Mesenchymal stem cell (in vitro differentiated cells and primary cell): Measurements from ENCODE around the gene NFIX.

ENCODE experiments used
- DNase-seq: peaks from one replicate; pipeline ENCODE4 v3.0.0-alpha.2; 2013
- H2AFZ ChIP-seq: one replicate; pipeline ENCODE4 v1.6.1; 2013; ENCODE audit warnings: low read depth, mild to moderate bottlenecking, control low read depth, inconsistent platforms, low read length, moderate library complexity
- H2AK5ac ChIP-seq: 2 replicates; pipeline ENCODE4 v1.6.1; 2013; ENCODE audit warnings: low read length, moderate library complexity, mild to moderate bottlenecking, inconsistent platforms; ENCODE audit not compliant: severe bottlenecking
- H2BK120ac ChIP-seq: one replicate; pipeline ENCODE4 v1.6.1; 2013; ENCODE audit warnings: low read depth, mild to moderate bottlenecking, inconsistent platforms, low read length, moderate library complexity
- H2BK12ac ChIP-seq, 2 experiments: one replicate each; pipeline ENCODE4 v1.6.1; 2013; ENCODE audit warnings: inconsistent platforms in 2 of 2, low read length in 2 of 2, mild to moderate bottlenecking in 2 of 2, moderate library complexity in 2 of 2, control low read depth in 1 of 2
- H2BK15ac ChIP-seq: one replicate; pipeline ENCODE4 v1.6.1; 2013; ENCODE audit warnings: mild to moderate bottlenecking, low read depth, inconsistent platforms; ENCODE audit not compliant: poor library complexity, severe bottlenecking
- H2BK5ac ChIP-seq: 2 replicates; pipeline ENCODE4 v1.6.1; 2013; ENCODE audit warnings: low read depth, mild to moderate bottlenecking, low read length, control low read depth, inconsistent platforms; ENCODE audit not compliant: poor library complexity, severe bottlenecking
- H3K14ac ChIP-seq, 2 experiments: one replicate each; pipeline ENCODE4 v1.6.1; 2013; ENCODE audit warnings: inconsistent platforms in 2 of 2, low read length in 2 of 2, control low read depth in 1 of 2, mild to moderate bottlenecking in 1 of 2, moderate library complexity in 1 of 2
- H3K18ac ChIP-seq, 2 experiments: one replicate each; pipeline ENCODE4 v1.6.1; 2013; ENCODE audit warnings: inconsistent platforms in 2 of 2, low read length in 2 of 2, control low read depth in 1 of 2, low read depth in 1 of 2, mild to moderate bottlenecking in 1 of 2
- H3K23ac ChIP-seq, 2 experiments: one replicate each; pipeline ENCODE4 v1.6.1; 2013; ENCODE audit warnings: inconsistent platforms in 2 of 2, low read length in 2 of 2, mild to moderate bottlenecking in 2 of 2, moderate library complexity in 2 of 2, control low read depth in 1 of 2
- H3K27ac ChIP-seq: 2 replicates; pipeline ENCODE4 v1.5.1; 2013; ENCODE audit warnings: mild to moderate bottlenecking, moderate library complexity, low read length, control low read depth, inconsistent platforms; ENCODE audit not compliant: poor library complexity, severe bottlenecking
- H3K27me3 ChIP-seq, 2 experiments: 2 replicates each; pipeline versions ENCODE4 v1.6.1 to v1.7.0; 2013; ENCODE audit warnings: low read length in 2 of 2, mild to moderate bottlenecking in 2 of 2, moderate library complexity in 2 of 2, control low read depth in 1 of 2, inconsistent platforms in 1 of 2; ENCODE audit not compliant: control insufficient read depth in 1 of 2, insufficient read depth in 1 of 2
- H3K36me3 ChIP-seq, 2 experiments: 2 replicates each; pipeline versions ENCODE4 v1.6.1 to v1.7.0; 2013; ENCODE audit warnings: low read length in 2 of 2, control low read depth in 1 of 2, inconsistent platforms in 1 of 2, low read depth in 1 of 2, mild to moderate bottlenecking in 1 of 2; ENCODE audit not compliant: insufficient read depth in 2 of 2, control insufficient read depth in 1 of 2
- H3K4ac ChIP-seq, 2 experiments: one replicate each; pipeline ENCODE4 v1.6.1; 2013; ENCODE audit warnings: inconsistent platforms in 2 of 2, low read length in 2 of 2, mild to moderate bottlenecking in 2 of 2, moderate library complexity in 2 of 2, control low read depth in 1 of 2, low read depth in 1 of 2
- H3K4me1 ChIP-seq: 2 replicates; pipeline ENCODE4 v1.6.1; 2013; ENCODE audit warnings: low read depth, low read length, control low read depth; ENCODE audit not compliant: control insufficient read depth, insufficient read depth
- H3K4me2 ChIP-seq: 2 replicates; pipeline ENCODE4 v1.6.1; 2013; ENCODE audit warnings: low read length, mild to moderate bottlenecking, inconsistent platforms; ENCODE audit not compliant: poor library complexity, severe bottlenecking
- H3K4me3 ChIP-seq, 2 experiments: 2 replicates each; pipeline versions ENCODE4 v1.5.1 to v1.7.0; 2013; ENCODE audit warnings: low read length in 2 of 2, mild to moderate bottlenecking in 2 of 2, control low read depth in 1 of 2, low read depth in 1 of 2; ENCODE audit not compliant: insufficient read depth in 1 of 2
- H3K79me1 ChIP-seq: replicated peaks from 2 replicates; pipeline ENCODE4 v1.6.1; 2013; ENCODE audit warnings: mild to moderate bottlenecking, control low read depth, low read length, inconsistent platforms; ENCODE audit not compliant: poor library complexity, severe bottlenecking
- H3K9ac ChIP-seq: 2 replicates; pipeline ENCODE4 v1.7.0; 2013; ENCODE audit warnings: mild to moderate bottlenecking, low read length, moderate library complexity
- H3K9me3 ChIP-seq: 2 replicates; pipeline ENCODE4 v1.7.0; 2013; ENCODE audit warnings: mild to moderate bottlenecking, low read length; ENCODE audit not compliant: control insufficient read depth
- H4K8ac ChIP-seq: one replicate; pipeline ENCODE4 v1.6.1; 2013; ENCODE audit warnings: inconsistent platforms, mild to moderate bottlenecking, low read length, moderate library complexity
- H4K91ac ChIP-seq: one replicate; pipeline ENCODE4 v1.6.1; 2013; ENCODE audit warnings: mild to moderate bottlenecking, low read length, inconsistent platforms
- WGBS: methylation state at CpG from one replicate; pipeline ENCODE4 v1.1.7; 2013; ENCODE audit warnings: mixed read lengths; 5-methylcytosine and 5-hydroxymethylcytosine counted together

The NFIX gene

GRCh38 chr19:13043285-13043684 is 48.0 kb downstream of the NFIX start:
- no peak overlapping the region for H3K18ac ChIP-seq
- no peak overlapping the region for H3K4me2 ChIP-seq
- H3K79me1 ChIP-seq = no peaks in the 10 kb centered on the region
- no peaks in the 10 kb centered on the region for H3K27me3 ChIP-seq
- no peak overlapping the region for H2BK15ac ChIP-seq
- peak overlapping the region in 1 of 2 experiments; percentile 66 for H3K14ac ChIP-seq
- no peak overlapping the region for H2AK5ac ChIP-seq
- no peak overlapping the region for H2BK12ac ChIP-seq
- H3K27ac ChIP-seq = no peak overlapping the region
- H3K9me3 ChIP-seq = no peaks in the 10 kb centered on the region
- no peak overlapping the region for H3K23ac ChIP-seq
- H3K36me3 ChIP-seq = peaks cover 7 to 55% of the 10 kb centered on the region in 2 experiments
- peaks cover 33% of the 10 kb centered on the region for H3K4me1 ChIP-seq
- no peak overlapping the region for H4K8ac ChIP-seq
- H3K4ac ChIP-seq = no peak overlapping the region
- H2BK120ac ChIP-seq = no peak overlapping the region
- peak overlapping the region; percentile 14 for H3K9ac ChIP-seq
- DNase-seq = no peak
- H2BK5ac ChIP-seq = no peak overlapping the region
- 83% methylated on average over 4 of the region's 5 CpGs for WGBS
- H4K91ac ChIP-seq = no peak overlapping the region
- H2AFZ ChIP-seq = no peak overlapping the region
- no peak overlapping the region for H3K4me3 ChIP-seq

- Histone ChIP-seq H2BK15ac (no peak overlapping the region), H3K4ac (no peak overlapping the region), H2BK12ac (no peak overlapping the region), H3K4me1 (peaks cover 28% of the 10 kb centered on the region), H2BK5ac (no peak overlapping the region), H3K4me2 (no peak overlapping the region), H3K9ac (peak overlapping the region; percentile 55), H2BK120ac (no peak overlapping the region), H3K79me1 (no peaks in the 10 kb centered on the region), H2AK5ac (peak overlapping the region; percentile 41), H2AFZ (no peak overlapping the region), H3K27ac (no peak overlapping the region), H3K36me3 (peaks cover 3 to 50% of the 10 kb centered on the region in 2 experiments), H3K9me3 (no peaks in the 10 kb centered on the region), H3K27me3 (no peaks in the 10 kb centered on the region), H3K18ac (no peak overlapping the region), H3K4me3 (no peak overlapping the region), H3K14ac (no peak overlapping the region), H3K23ac (no peak overlapping the region), H4K91ac (no peak overlapping the region), H4K8ac (no peak overlapping the region)
- no peak for DNase-seq
- 76% methylated on average over 11 of the region's 13 CpGs for WGBS
Measured at GRCh38 chr19:13044231-13044836, 49.1 kb downstream of the NFIX start.

- peak overlapping the region; percentile 26 for H2AK5ac ChIP-seq
- H3K36me3 ChIP-seq = peaks cover 3 to 51% of the 10 kb centered on the region in 2 experiments
- H3K14ac ChIP-seq = no peak overlapping the region
- H3K4me2 ChIP-seq = no peak overlapping the region
- no peak overlapping the region for H3K23ac ChIP-seq
- H3K4me3 ChIP-seq = no peak overlapping the region
- WGBS = 88% methylated on average over 3 of the region's 4 CpGs
- no peak overlapping the region for H2BK12ac ChIP-seq
- H3K27ac ChIP-seq = no peak overlapping the region
- no peak overlapping the region for H3K18ac ChIP-seq
- no peak overlapping the region for H3K9ac ChIP-seq
- no peaks in the 10 kb centered on the region for H3K9me3 ChIP-seq
- no peak overlapping the region for H3K4ac ChIP-seq
- H2AFZ ChIP-seq = no peak overlapping the region
- H3K4me1 ChIP-seq = peaks cover 20% of the 10 kb centered on the region
- no peak for DNase-seq
- no peaks in the 10 kb centered on the region for H3K79me1 ChIP-seq
- H3K27me3 ChIP-seq = no peaks in the 10 kb centered on the region
- no peak overlapping the region for H4K8ac ChIP-seq
- H2BK5ac ChIP-seq = no peak overlapping the region
- no peak overlapping the region for H2BK120ac ChIP-seq
- H2BK15ac ChIP-seq = no peak overlapping the region
- H4K91ac ChIP-seq = no peak overlapping the region
Measured at GRCh38 chr19:13045812-13046211, 50.5 kb downstream of the NFIX start.

- Histone ChIP-seq H2BK120ac (no peak overlapping the region), H2BK15ac (no peak overlapping the region), H4K91ac (no peak overlapping the region), H3K4me2 (no peak overlapping the region), H3K23ac (no peak overlapping the region), H3K4me1 (peaks cover 33% of the 10 kb centered on the region), H3K4me3 (no peak overlapping the region), H3K18ac (no peak overlapping the region), H3K79me1 (no peaks in the 10 kb centered on the region), H3K4ac (no peak overlapping the region), H2BK12ac (no peak overlapping the region), H2BK5ac (no peak overlapping the region), H3K27me3 (no peaks in the 10 kb centered on the region), H4K8ac (no peak overlapping the region), H3K27ac (no peak overlapping the region), H3K9ac (no peak overlapping the region), H3K9me3 (no peaks in the 10 kb centered on the region), H2AFZ (no peak overlapping the region), H2AK5ac (no peak overlapping the region), H3K14ac (no peak overlapping the region), H3K36me3 (peaks cover 6 to 57% of the 10 kb centered on the region in 2 experiments)
- DNase-seq = no peak
- WGBS = 95% methylated on average over 7 of the region's 7 CpGs
Measured at GRCh38 chr19:13047374-13047773, 52.1 kb downstream of the NFIX start.
